ENCODE data around the gene ETV1.

GRCh38 chr7:13880789-13881188, 108.7 kb downstream of the ETV1 start:
- TF ChIP-seq POLR2AphosphoS5 (IDR thresholded peaks at IDR 0.05), result no peak
- TF ChIP-seq, protein P1, sequence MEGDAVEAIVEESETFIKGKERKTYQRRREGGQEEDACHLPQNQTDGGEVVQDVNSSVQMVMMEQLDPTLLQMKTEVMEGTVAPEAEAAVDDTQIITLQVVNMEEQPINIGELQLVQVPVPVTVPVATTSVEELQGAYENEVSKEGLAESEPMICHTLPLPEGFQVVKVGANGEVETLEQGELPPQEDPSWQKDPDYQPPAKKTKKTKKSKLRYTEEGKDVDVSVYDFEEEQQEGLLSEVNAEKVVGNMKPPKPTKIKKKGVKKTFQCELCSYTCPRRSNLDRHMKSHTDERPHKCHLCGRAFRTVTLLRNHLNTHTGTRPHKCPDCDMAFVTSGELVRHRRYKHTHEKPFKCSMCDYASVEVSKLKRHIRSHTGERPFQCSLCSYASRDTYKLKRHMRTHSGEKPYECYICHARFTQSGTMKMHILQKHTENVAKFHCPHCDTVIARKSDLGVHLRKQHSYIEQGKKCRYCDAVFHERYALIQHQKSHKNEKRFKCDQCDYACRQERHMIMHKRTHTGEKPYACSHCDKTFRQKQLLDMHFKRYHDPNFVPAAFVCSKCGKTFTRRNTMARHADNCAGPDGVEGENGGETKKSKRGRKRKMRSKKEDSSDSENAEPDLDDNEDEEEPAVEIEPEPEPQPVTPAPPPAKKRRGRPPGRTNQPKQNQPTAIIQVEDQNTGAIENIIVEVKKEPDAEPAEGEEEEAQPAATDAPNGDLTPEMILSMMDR (IDR thresholded peaks at IDR 0.05), result no peak
